AG09319 (cell line): Measurements from ENCODE around the gene GIMAP6.
"Not testable (repeated sequence)": the region's sequence is repeated elsewhere in the genome, so short reads cannot be mapped to it uniquely, and the experiment has no call there.

Experiments
- DNase-seq: peaks from one replicate; pipeline ENCODE4 v3.0.0-alpha.2; 2010; ENCODE audit warnings: low read depth; ENCODE audit errors: extremely low read depth
- CTCF ChIP-seq: IDR thresholded peaks from 2 replicates; pipeline ENCODE4 v1.5.1; 2011; ENCODE audit warnings: low read depth, mild to moderate bottlenecking, inconsistent platforms, low read length, moderate library complexity

Gene GIMAP6

DNA sequence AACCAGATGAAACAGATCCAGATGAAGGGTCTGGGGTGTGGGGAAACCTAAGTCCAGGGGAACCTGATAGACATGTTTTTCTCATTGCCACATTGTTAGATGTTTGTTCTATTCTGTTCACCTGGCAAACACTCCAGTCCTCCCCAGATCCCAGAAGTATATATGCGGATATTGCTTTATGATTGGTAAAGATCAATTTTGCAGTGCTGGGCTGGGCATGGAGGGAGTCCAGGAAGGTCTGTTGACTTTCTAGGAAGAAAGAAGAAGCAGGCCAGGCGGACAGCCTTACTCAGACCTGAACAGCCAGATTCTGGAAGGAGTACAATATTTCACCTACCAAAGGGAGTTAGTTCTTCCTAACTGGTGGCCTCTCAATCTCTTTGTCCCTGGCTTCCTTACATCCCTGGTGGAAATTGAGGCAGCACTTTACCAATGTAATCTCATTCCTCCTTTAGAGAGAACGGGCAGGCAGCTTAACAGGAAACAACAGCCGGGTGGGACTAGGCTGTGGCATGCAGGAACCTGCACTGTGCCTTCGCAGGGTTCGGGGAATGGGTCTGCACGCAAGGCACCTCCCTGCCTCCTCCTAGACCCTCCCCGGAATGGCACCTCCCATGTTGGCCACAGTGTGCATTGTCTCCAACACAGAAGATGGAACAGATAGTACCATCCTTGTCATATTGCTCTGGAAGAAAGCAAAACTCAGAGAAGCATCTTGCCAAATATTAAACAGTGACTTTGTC lies 930 bp downstream of the GIMAP6 start:
- no peak for DNase-seq
- TF ChIP-seq CTCF, result no peak

DNA sequence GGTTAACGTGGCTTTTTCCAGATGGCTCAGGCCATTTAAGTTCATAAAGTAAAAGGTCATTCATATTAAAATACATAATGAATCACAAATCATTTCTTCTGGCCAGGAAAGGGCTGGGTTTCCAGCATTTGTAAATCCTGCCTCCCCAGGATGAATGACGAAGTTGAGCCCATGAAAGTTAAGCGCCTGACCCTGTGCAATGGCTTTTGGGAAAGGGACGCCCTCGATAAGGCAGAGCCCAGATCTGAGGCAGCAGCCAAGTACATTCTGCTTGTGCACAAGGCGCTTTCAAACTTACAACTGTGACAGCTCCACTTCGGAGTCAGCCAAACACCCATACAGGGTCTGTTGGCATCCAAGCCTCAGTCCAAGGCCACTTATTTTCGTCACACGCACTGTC lies 2.8 kb downstream of the GIMAP6 start:
- DNase-seq, result no peak
- no peak for TF ChIP-seq CTCF

DNA sequence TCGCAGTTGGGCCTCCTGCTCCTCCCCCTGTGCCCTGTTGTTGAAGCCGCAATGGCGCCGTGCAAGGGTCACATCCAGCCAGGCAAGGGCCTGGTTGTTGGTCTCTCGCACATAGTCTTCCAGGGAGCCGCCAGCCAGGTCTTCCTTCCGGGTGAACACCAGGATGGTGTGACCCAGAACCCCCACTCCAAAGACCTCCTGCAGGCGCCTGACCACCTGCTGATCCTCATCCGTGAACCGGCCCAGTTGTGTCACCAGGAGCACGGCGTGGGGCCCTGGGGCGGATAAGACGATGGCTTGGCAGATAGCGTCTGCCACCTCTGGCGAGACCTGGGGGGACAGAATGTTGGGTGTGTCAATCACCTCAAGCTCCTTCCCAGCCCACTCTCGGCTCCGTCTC lies 4.2 kb downstream of the GIMAP6 start:
- TF ChIP-seq CTCF, result no peak
- DNase-seq, result no peak

- no peak for DNase-seq
- TF ChIP-seq CTCF, result no peak
These were observed 5.5 kb downstream of the GIMAP6 start for GRCh38 chr7:150626696-150627095.

- no peak for DNase-seq
- no peak for TF ChIP-seq CTCF
These were observed 10.8 kb downstream of the GIMAP6 start for GRCh38 chr7:150621376-150621775.

- no peak for TF ChIP-seq CTCF
- DNase-seq, result no peak
These were observed 11.4 kb downstream of the GIMAP6 start for GRCh38 chr7:150620617-150621371.

DNA sequence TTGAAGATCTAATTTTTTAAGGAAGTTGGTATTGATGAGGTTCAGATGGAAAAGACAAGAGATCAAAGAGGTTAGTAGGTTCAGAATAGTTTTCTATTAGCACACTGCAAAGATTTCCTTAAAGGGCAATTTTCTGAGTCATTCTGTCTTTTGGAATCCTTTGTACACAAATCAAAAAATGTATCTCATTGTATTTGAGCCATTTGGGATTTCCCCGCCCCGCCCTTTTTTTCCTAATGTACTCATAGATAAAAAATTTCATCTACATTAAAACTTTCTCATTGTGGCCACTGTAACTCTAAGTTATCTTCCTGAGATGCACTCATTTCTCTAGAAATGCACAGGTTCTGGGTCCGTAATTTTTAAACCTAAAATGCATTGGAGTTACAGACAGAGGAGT lies 12.1 kb downstream of the GIMAP6 start:
- TF ChIP-seq CTCF, result no peak
- no peak for DNase-seq

- DNase-seq, result not testable (repeated sequence)
These were observed 16.9 kb downstream of the GIMAP6 start for GRCh38 chr7:150615221-150615755.

DNA sequence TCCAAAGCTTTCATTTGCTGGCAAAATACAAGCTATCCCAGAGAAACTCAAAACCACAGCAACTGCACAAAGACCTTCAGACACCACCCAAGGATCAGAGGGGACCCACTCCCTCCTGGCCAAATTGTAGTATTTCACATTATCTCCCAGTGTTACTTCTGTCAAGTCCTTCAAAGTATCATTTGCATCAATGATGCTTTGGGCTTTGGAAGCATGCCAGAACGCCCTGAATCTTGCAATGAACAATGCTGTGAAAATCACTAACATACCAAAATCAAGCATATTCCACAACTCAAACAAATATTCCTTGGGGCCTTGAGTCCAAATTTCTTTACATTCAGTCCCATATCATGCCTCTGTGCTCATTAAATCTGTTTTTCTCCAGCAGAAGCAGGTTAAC lies 17.8 kb downstream of the GIMAP6 start:
- DNase-seq, result not testable (repeated sequence)
